Astrocyte (in vitro differentiated cells and primary cell): Measurements from ENCODE around the gene MROH2A. TPM values are rescaled to one million over a fixed set of nuclear protein-coding genes. Genes with fewer than 3 reads are reported as not detected.

Source experiments
- DNase-seq: peaks from one replicate; pipeline ENCODE4 v3.0.0-alpha.2; 2010; ENCODE audit warnings: low read depth
- FAIRE-seq: peaks from 2 replicates; lab custom pipeline; 2011; peaks lifted over from hg19 to GRCh38; lab: Jason Lieb, UNC
- H2AFZ ChIP-seq: 2 replicates; pipeline ENCODE4 v1.6.0; 2012; ENCODE audit warnings: low read depth, low read length, inconsistent platforms
- H3K27ac ChIP-seq: 2 replicates; pipeline ENCODE4 v1.5.1; 2011; ENCODE audit warnings: low read depth, low read length, inconsistent platforms
- H3K27me3 ChIP-seq: 2 replicates; pipeline ENCODE4 v1.6.0; 2011; ENCODE audit warnings: low read length, inconsistent platforms; ENCODE audit not compliant: insufficient read depth
- H3K36me3 ChIP-seq: 2 replicates; pipeline ENCODE4 v1.5.1; 2011; ENCODE audit warnings: low read length, inconsistent platforms; ENCODE audit not compliant: insufficient read depth
- H3K4me1 ChIP-seq: 2 replicates; pipeline ENCODE4 v1.5.1; 2011; ENCODE audit warnings: low read length, inconsistent platforms; ENCODE audit not compliant: insufficient read depth
- H3K4me2 ChIP-seq: 2 replicates; pipeline ENCODE4 v1.6.0; 2012; ENCODE audit warnings: low read length, inconsistent platforms
- H3K4me3 ChIP-seq: 2 replicates; pipeline ENCODE4 v1.5.1; 2011; ENCODE audit warnings: low read depth, mild to moderate bottlenecking, low read length, inconsistent platforms; ENCODE audit not compliant: insufficient read depth
- H3K79me2 ChIP-seq: 2 replicates; pipeline ENCODE4 v1.6.0; 2012; ENCODE audit warnings: mild to moderate bottlenecking, low read length, inconsistent platforms; ENCODE audit not compliant: insufficient read depth
- H3K9ac ChIP-seq: 2 replicates; pipeline ENCODE4 v1.6.0; 2012; ENCODE audit warnings: mild to moderate bottlenecking, low read length, inconsistent platforms
- H3K9me3 ChIP-seq: 2 replicates; pipeline ENCODE4 v1.5.1; 2012; ENCODE audit warnings: low read depth, mild to moderate bottlenecking, low read length, inconsistent platforms; ENCODE audit not compliant: insufficient read depth
- H4K20me1 ChIP-seq: 2 replicates; pipeline ENCODE4 v1.6.0; 2012; ENCODE audit warnings: low read length, inconsistent platforms; ENCODE audit not compliant: insufficient read depth
- H3K27ac Mint-ChIP-seq: one replicate; pipeline ENCODE4 v1.8.0; 2021; ENCODE audit warnings: mild to moderate bottlenecking, mixed read lengths; ENCODE audit not compliant: unreplicated experiment
- H3K27me3 Mint-ChIP-seq: one replicate; pipeline ENCODE4 v1.8.0; 2021; ENCODE audit warnings: low read depth, mixed read lengths; ENCODE audit not compliant: unreplicated experiment
- H3K36me3 Mint-ChIP-seq: one replicate; pipeline ENCODE4 v1.8.0; 2021; ENCODE audit warnings: low read depth, mixed read lengths; ENCODE audit not compliant: unreplicated experiment
- H3K4me1 Mint-ChIP-seq: one replicate; pipeline ENCODE4 v1.8.0; 2021; ENCODE audit warnings: low read depth, mixed read lengths; ENCODE audit not compliant: unreplicated experiment
- H3K4me3 Mint-ChIP-seq: one replicate; pipeline ENCODE4 v1.8.0; 2021; ENCODE audit warnings: mild to moderate bottlenecking, moderate library complexity, mixed read lengths; ENCODE audit not compliant: unreplicated experiment
- H3K9me3 Mint-ChIP-seq: one replicate; pipeline ENCODE4 v1.8.0; 2021; ENCODE audit warnings: mild to moderate bottlenecking, mixed read lengths; ENCODE audit not compliant: unreplicated experiment
- CTCF ChIP-seq: IDR thresholded peaks from 2 replicates; pipeline ENCODE4 v1.5.1; 2011; ENCODE audit warnings: low read depth, mild to moderate bottlenecking, inconsistent platforms, low read length, moderate library complexity; ENCODE audit not compliant: insufficient read depth
- EZH2 ChIP-seq: IDR thresholded peaks from 2 replicates; pipeline ENCODE4 v1.6.1; 2012; ENCODE audit warnings: mild to moderate bottlenecking, low read length, inconsistent platforms; ENCODE audit not compliant: insufficient read depth
- total RNA-seq: library from RNA; stranded (reverse); gene quantifications from 2 replicates; pipeline ENCODE4 v1.2.1, GENCODE V29; 2021

MROH2A gene
- total RNA-seq, 1 donor from 2014 or later: not detected

- H3K4me2 ChIP-seq: no peak overlapping the region
- peaks cover 20% of the 10 kb centered on the region for H3K27me3 Mint-ChIP-seq
- DNase-seq (no peak), FAIRE-seq (no peak)
- no peaks in the 10 kb centered on the region for H3K9me3 ChIP-seq
- H3K27ac Mint-ChIP-seq: no peak overlapping the region
- H4K20me1 ChIP-seq: no peaks in the 10 kb centered on the region
- H3K27me3 ChIP-seq: no peaks in the 10 kb centered on the region
- no peak overlapping the region for H2AFZ ChIP-seq
- no peak overlapping the region for H3K4me3 ChIP-seq
- H3K4me3 Mint-ChIP-seq: no peak overlapping the region
- no peak overlapping the region for H3K27ac ChIP-seq
- no peak overlapping the region for H3K9ac ChIP-seq
- H3K4me1 ChIP-seq: no peaks in the 10 kb centered on the region
- no peaks in the 10 kb centered on the region for H3K36me3 ChIP-seq
- no peaks in the 10 kb centered on the region for H3K36me3 Mint-ChIP-seq
- no peaks in the 10 kb centered on the region for H3K9me3 Mint-ChIP-seq
- H3K79me2 ChIP-seq: no peaks in the 10 kb centered on the region
- TF ChIP-seq EZH2: no peak
- no peak for TF ChIP-seq CTCF
- no peaks in the 10 kb centered on the region for H3K4me1 Mint-ChIP-seq
These were observed 44.1 kb downstream of the MROH2A start for GRCh38 chr2:233822101-233822771.

GRCh38 chr2:233822781-233823730, 44.9 kb downstream of the MROH2A start:
- FAIRE-seq (no peak), DNase-seq (no peak)
- no peak overlapping the region for H3K4me2 ChIP-seq
- no peaks in the 10 kb centered on the region for H4K20me1 ChIP-seq
- H3K79me2 ChIP-seq: no peaks in the 10 kb centered on the region
- H3K36me3 ChIP-seq: no peaks in the 10 kb centered on the region
- H3K4me3 ChIP-seq: no peak overlapping the region
- no peak overlapping the region for H3K27ac ChIP-seq
- H3K4me1 ChIP-seq: no peaks in the 10 kb centered on the region
- no peaks in the 10 kb centered on the region for H3K9me3 Mint-ChIP-seq
- H3K9ac ChIP-seq: no peak overlapping the region
- H3K4me1 Mint-ChIP-seq: no peaks in the 10 kb centered on the region
- peaks cover 22% of the 10 kb centered on the region for H3K27me3 Mint-ChIP-seq
- no peaks in the 10 kb centered on the region for H3K36me3 Mint-ChIP-seq
- no peak overlapping the region for H3K4me3 Mint-ChIP-seq
- TF ChIP-seq EZH2: no peak
- no peak for TF ChIP-seq CTCF
- H3K27ac Mint-ChIP-seq: no peak overlapping the region
- H3K9me3 ChIP-seq: no peaks in the 10 kb centered on the region
- H2AFZ ChIP-seq: no peak overlapping the region
- no peaks in the 10 kb centered on the region for H3K27me3 ChIP-seq
